Common myeloid progenitor, CD34-positive (primary cell): Measurements from ENCODE around the gene RGS3.

Experiments used
- CTCF ChIA-PET: fragments of 350-600 bp; sonication (Branson Sonifier 250); formaldehyde crosslinking; loops from one replicate; lab custom pipeline; 2021; ENCODE audit warnings: antibody characterized with exemption; lab: Charles Lee
- POLR2A ChIA-PET: fragments of 350-600 bp; sonication (Branson Sonifier 250); formaldehyde crosslinking; loops from one replicate; lab custom pipeline; 2021; ENCODE audit warnings: antibody characterized with exemption; lab: Charles Lee
- DNase-seq, 3 donors: peaks; one replicate each; pipeline versions ENCODE4 v3.0.0 to v3.0.0-alpha.2; 2013
- H3K27ac ChIP-seq, 2 experiments: 1 replicate in 1 of 2; 2 replicates in 1 of 2; pipeline ENCODE4 v1.7.0; 2013; ENCODE audit warnings: inconsistent platforms in 2 of 2, low read length in 2 of 2, mild to moderate bottlenecking in 2 of 2, low read depth in 1 of 2, moderate library complexity in 1 of 2; ENCODE audit not compliant: severe bottlenecking in 2 of 2, insufficient read depth in 1 of 2, poor library complexity in 1 of 2
- H3K27me3 ChIP-seq, 5 experiments: replicated peaks in 2 of 5; 1 replicate in 3 of 5; 2 replicates in 2 of 5; pipeline versions ENCODE4 v1.6.1 to v1.7.0; 2013; ENCODE audit warnings: low read length in 4 of 5, mild to moderate bottlenecking in 2 of 5, moderate library complexity in 2 of 5, inconsistent platforms in 1 of 5; ENCODE audit not compliant: insufficient read depth in 5 of 5, control insufficient read depth in 4 of 5
- H3K36me3 ChIP-seq, 4 experiments: 1 replicate in 2 of 4; 2 replicates in 2 of 4; pipeline versions ENCODE4 v1.6.1 to v1.7.0; 2013; ENCODE audit warnings: low read length in 3 of 4, control low read depth in 1 of 4, mild to moderate bottlenecking in 1 of 4; ENCODE audit not compliant: control insufficient read depth in 4 of 4, insufficient read depth in 4 of 4
- H3K4me1 ChIP-seq, 4 experiments: 1 replicate in 3 of 4; 2 replicates in 1 of 4; pipeline versions ENCODE4 v1.6.1 to v1.7.1; 2013; ENCODE audit warnings: low read length in 3 of 4, mild to moderate bottlenecking in 3 of 4, control low read depth in 1 of 4, inconsistent platforms in 1 of 4, moderate library complexity in 1 of 4; ENCODE audit not compliant: control insufficient read depth in 4 of 4, insufficient read depth in 4 of 4; ENCODE audit errors: control extremely low read depth in 1 of 4
- H3K4me3 ChIP-seq, 7 experiments: 1 replicate in 4 of 7; 2 replicates in 3 of 7; pipeline versions ENCODE4 v1.5.1 to v1.7.0; 2013; ENCODE audit warnings: mild to moderate bottlenecking in 7 of 7, low read length in 6 of 7, moderate library complexity in 6 of 7, inconsistent platforms in 2 of 7, low read depth in 2 of 7, control low read depth in 1 of 7; ENCODE audit not compliant: insufficient read depth in 4 of 7, control insufficient read depth in 1 of 7; ENCODE audit errors: extremely low read depth in 1 of 7
- H3K9me3 ChIP-seq, 5 experiments: 1 replicate in 4 of 5; 2 replicates in 1 of 5; pipeline versions ENCODE4 v1.6.1 to v1.7.1; 2013; ENCODE audit warnings: low read length in 4 of 5, mild to moderate bottlenecking in 2 of 5, inconsistent platforms in 1 of 5, low read depth in 1 of 5, moderate library complexity in 1 of 5; ENCODE audit not compliant: control insufficient read depth in 4 of 5, insufficient read depth in 2 of 5; ENCODE audit errors: control extremely low read depth in 1 of 5
- WGBS: methylation state at CpG from one replicate; pipeline ENCODE4 v1.1.5; 2013; ENCODE audit not compliant: insufficient coverage; 5-methylcytosine and 5-hydroxymethylcytosine counted together

The RGS3 gene

DNA sequence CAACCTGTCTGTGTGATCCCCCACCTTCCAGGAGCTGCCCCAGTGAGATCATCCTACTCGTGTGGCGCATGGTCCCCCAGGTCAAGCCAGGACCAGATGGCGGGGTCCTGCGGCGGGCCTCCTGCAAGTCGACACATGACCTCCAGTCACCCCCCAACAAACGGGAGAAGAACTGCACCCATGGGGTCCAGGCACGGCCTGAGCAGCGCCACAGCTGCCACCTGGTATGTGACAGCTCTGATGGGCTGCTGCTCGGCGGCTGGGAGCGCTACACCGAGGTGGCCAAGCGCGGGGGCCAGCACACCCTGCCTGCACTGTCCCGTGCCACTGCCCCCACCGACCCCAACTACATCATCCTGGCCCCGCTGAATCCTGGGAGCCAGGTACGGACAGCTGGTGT is 43.7 kb downstream of the RGS3 start:
- Histone ChIP-seq H3K4me3 (no peak overlapping the region), H3K9me3 (no peaks in the 10 kb centered on the region), H3K4me1 (peaks cover 0 to 8% (median 5%) of the 10 kb centered on the region in 4 experiments), H3K27ac (no peak overlapping the region), H3K36me3 (peaks cover 4 to 67% (median 23%) of the 10 kb centered on the region in 4 experiments), H3K27me3 (no peaks in the 10 kb centered on the region)
- 89% methylated on average over 7 of the region's 19 CpGs for WGBS
- no peak for DNase-seq
- ChIA-PET CTCF (no interaction called here), POLR2A (interaction anchor here (0.5 kb wide), 1 partner anchor 51 kb away, joined by 4 read pairs; no protein-coding TSS in a partner anchor)

DNA sequence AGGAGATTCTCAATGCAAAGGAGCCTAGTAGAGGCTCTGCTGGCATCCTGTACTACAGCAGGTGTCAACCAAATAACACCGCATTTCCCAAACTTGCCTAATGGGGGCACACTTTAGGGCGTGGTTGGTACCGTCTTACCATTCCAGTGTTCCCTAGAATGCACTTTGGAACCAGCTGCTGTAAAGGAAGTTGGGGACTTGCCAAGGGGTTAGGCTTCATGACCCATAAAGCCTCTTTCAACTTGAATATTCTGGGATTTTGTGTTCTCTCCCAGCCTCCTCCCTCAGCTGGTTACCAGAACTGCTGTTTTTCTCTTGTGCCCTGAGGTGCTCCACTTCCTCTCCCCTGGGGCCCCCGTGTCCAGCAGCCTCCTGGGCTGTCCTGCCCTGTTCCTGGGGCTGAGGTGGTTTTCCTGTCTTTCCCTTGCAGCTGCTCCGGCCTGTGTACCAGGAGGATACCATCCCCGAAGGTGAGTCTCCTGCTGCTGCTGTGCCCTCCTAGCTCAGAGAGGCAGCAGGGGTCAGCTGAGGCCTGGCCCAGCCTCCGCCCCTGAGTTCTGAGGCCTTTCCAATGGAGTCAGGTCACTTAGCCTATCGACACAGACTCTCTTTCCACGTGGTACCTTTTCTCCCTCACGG is 44.7 kb downstream of the RGS3 start:
- Histone ChIP-seq H3K9me3 (no peaks in the 10 kb centered on the region), H3K36me3 (peaks cover 4 to 62% (median 20%) of the 10 kb centered on the region in 4 experiments), H3K27ac (no peak overlapping the region), H3K27me3 (no peaks in the 10 kb centered on the region), H3K4me3 (no peak overlapping the region), H3K4me1 (peaks cover 0 to 12% (median 7%) of the 10 kb centered on the region in 4 experiments)
- ChIA-PET POLR2A (no interaction called here), CTCF (interaction anchor here (0.8 to 1.0 kb wide), 2 partner anchors 74 to 81 kb away, joined by 3 read pairs; no protein-coding TSS in a partner anchor)
- DNase-seq = no peak
- WGBS = 87% methylated on average over 6 of the region's 10 CpGs

DNA sequence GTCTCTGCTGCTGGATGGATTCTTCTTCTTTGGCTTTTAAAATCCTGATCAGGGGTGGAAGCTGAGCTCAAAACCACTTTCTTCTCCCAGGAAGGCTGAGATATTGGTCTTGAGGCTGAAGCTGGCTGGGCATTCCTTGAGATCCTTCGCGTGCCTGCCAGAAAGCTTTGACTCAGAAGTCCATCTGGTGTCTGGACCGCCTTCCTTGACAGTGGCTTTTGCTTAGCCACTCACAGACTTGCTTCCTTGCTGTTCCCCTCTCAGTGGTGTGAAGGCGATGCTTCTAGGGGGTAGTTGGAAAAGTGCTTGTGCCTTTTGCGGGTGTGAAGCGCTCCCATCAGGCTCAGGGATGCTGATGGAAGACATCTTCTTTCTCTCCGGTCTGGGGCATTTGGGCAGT is 45.9 kb downstream of the RGS3 start:
- Histone ChIP-seq H3K27me3 (no peaks in the 10 kb centered on the region), H3K36me3 (peaks cover 4 to 72% (median 18%) of the 10 kb centered on the region in 4 experiments), H3K4me3 (no peak overlapping the region), H3K27ac (no peak overlapping the region), H3K9me3 (no peaks in the 10 kb centered on the region), H3K4me1 (peaks cover 0 to 12% (median 7%) of the 10 kb centered on the region in 4 experiments)
- ChIA-PET CTCF (interaction anchor here (1.4 kb wide), 1 partner anchor 54 kb away, joined by 3 read pairs; no protein-coding TSS in a partner anchor), POLR2A (no interaction called here)
- DNase-seq = no peak
- 98% methylated on average over 4 of the region's 7 CpGs for WGBS

DNA sequence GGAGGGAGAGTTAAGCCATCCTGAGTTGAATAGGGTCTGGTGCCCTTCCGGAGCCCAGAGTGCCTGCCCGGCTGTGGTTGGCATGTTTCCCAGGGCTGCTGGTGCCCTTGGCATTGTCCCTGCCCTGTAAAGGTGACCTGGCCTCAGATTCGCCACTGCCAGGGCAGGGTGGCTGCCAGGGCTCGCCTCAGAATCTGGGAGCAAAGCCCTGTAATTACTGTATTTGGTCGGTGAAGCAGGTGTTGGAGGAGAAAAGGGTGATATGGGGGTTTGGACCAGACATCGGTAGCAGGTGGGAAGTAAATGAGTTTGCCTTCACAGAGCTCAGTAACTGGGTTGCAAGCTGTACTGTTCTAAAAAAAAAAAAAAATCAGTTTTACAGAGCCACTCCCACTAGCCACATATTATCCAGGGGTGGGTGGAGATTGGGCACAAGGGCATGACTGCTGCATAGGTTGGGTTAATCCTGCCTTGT is 47.6 kb downstream of the RGS3 start:
- Histone ChIP-seq H3K27ac (no peak overlapping the region), H3K9me3 (no peaks in the 10 kb centered on the region), H3K4me3 (no peak overlapping the region), H3K27me3 (no peaks in the 10 kb centered on the region), H3K4me1 (peaks cover 0 to 12% (median 7%) of the 10 kb centered on the region in 4 experiments), H3K36me3 (peaks cover 2 to 68% (median 18%) of the 10 kb centered on the region in 4 experiments)
- CTCF ChIA-PET = interaction anchor here (1.4 kb wide), 1 partner anchor 53 kb away, joined by 3 read pairs; no protein-coding TSS in a partner anchor
- WGBS = 96% methylated on average over 5 of the region's 6 CpGs
- DNase-seq = no peak
- POLR2A ChIA-PET = no interaction called here

DNA sequence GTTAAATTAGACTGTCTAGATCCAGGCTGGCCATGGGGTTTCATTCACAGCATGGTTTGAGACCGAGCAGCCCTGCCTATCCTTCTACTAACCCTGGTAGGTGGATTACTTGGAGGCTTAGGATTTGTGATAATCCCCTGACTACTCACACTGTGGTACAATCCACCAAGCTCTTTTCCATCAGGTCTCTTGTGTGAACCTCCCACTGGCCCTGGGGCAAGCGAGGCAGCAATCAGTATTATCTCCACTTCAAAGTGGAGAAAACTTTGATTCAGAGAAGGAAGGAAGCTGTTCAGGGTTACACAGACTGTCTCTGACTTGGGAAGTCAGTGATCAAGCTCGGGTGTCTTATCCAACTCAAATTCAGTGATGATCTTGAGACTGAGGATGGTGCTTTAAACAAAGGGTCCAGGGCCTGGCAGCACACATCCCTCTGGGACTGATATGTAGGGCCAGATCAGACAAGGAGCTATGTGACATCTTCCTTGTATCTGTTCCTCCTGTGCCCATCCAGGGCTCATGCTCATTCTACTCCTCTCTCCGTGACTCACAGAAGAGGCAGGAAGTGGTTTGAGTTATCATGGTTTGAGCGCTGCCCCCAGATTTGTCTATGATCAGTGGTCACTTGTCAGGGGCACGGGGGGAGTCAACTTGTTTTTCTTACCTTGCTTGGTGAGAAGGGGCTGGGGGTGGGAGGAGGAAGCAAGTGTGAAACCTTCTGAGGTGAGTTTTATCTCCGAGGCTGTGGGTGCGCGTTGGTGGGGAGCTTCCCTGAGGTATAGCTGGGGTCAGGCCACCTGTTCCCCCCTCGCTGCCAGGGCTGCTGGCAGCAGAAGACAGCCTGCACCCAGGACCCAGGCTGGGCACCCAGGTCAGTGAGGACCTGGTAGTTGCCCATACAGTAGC is 48.6 kb downstream of the RGS3 start:
- H3K9me3 ChIP-seq = no peaks in the 10 kb centered on the region
- peak; percentile 10 to 65 (median 54) for DNase-seq
- peaks cover 2 to 64% (median 17%) of the 10 kb centered on the region in 4 experiments for H3K36me3 ChIP-seq
- no peak overlapping the region for H3K27ac ChIP-seq
- POLR2A ChIA-PET = no interaction called here
- H3K27me3 ChIP-seq = no peaks in the 10 kb centered on the region
- H3K4me1 ChIP-seq = peaks cover 0 to 18% (median 12%) of the 10 kb centered on the region in 4 experiments
- 61% methylated on average over 7 of the region's 10 CpGs for WGBS
- H3K4me3 ChIP-seq = no peak overlapping the region
- CTCF ChIA-PET = interaction anchor here (0.9 to 1.1 kb wide), 4 partner anchors 9 to 237 kb away, joined by 3 to 6 read pairs (median 4); partner anchors contain the start of gene CDC26

DNA sequence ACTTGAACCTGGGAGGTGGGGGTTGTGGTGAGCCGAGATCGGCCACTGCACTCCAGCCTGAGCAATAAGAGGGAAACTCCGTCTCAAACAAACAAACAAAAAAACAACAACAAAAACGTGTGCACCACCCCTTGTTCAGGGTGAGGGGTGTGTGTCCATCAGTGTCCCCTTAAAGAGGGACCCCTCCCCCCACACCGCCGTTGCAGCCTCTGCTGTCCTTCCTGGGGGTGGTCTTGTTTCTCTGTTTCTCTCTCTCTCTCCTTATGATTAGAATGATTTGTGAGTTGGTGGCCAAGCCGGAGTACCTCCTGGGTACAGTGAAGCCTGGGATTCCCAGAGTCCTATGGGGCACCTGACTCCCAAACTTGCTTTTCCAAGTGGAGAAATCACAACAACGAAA is 49.6 kb downstream of the RGS3 start:
- WGBS = 100% methylated on average over 5 of the region's 8 CpGs

More for the DNA sequence above, 49.6 kb downstream of the RGS3 start:
- no peaks in the 10 kb centered on the region for H3K27me3 ChIP-seq
- H3K4me1 ChIP-seq = peaks cover 9 to 28% (median 22%) of the 10 kb centered on the region in 4 experiments
- CTCF ChIA-PET = interaction anchor here (2.4 kb wide), 1 partner anchor 69 kb away, joined by 6 read pairs; no protein-coding TSS in a partner anchor
- no peak overlapping the region for H3K27ac ChIP-seq
- POLR2A ChIA-PET = no interaction called here
- H3K9me3 ChIP-seq = no peaks in the 10 kb centered on the region
- DNase-seq = no peak
- H3K4me3 ChIP-seq = no peak overlapping the region
- peaks cover 0 to 58% (median 13%) of the 10 kb centered on the region in 4 experiments for H3K36me3 ChIP-seq
